GM21737 (cell line): ENCODE results near the gene MUSTN1.

Experiments
- ATAC-seq: cut with Tn5 transposase; IDR thresholded peaks from one replicate; pipeline ENCODE4 v1.9.1; 2021; ENCODE audit warnings: mild to moderate bottlenecking, moderate library complexity; ENCODE audit not compliant: unreplicated experiment

MUSTN1 gene

GRCh38 chr3:52854013-52854412 lies 19.2 kb upstream of the MUSTN1 start:
- ATAC-seq, result no peak

- ATAC-seq, result no peak
Measured at GRCh38 chr3:52852419-52852818, 17.6 kb upstream of the MUSTN1 start.

- no peak for ATAC-seq
Measured at GRCh38 chr3:52851348-52851747, 16.5 kb upstream of the MUSTN1 start.

GRCh38 chr3:52849656-52850055 lies 14.8 kb upstream of the MUSTN1 start:
- ATAC-seq, result no peak

GRCh38 chr3:52848617-52849016 lies 13.8 kb upstream of the MUSTN1 start:
- no peak for ATAC-seq

- no peak for ATAC-seq
Measured at GRCh38 chr3:52847726-52848125, 12.9 kb upstream of the MUSTN1 start.

GRCh38 chr3:52847241-52847640 lies 12.4 kb upstream of the MUSTN1 start:
- ATAC-seq, result no peak

- ATAC-seq, result no peak
Measured at GRCh38 chr3:52846432-52846965, 11.7 kb upstream of the MUSTN1 start.

GRCh38 chr3:52845691-52846431 lies 11.0 kb upstream of the MUSTN1 start:
- ATAC-seq, result no peak

GRCh38 chr3:52845157-52845556 lies 10.3 kb upstream of the MUSTN1 start:
- ATAC-seq, result no peak

GRCh38 chr3:52844290-52844975 lies 9.6 kb upstream of the MUSTN1 start:
- ATAC-seq, result no peak

- ATAC-seq, result no peak
Measured at GRCh38 chr3:52843881-52844280, 9.1 kb upstream of the MUSTN1 start.

- no peak for ATAC-seq
Measured at GRCh38 chr3:52843108-52843865, 8.5 kb upstream of the MUSTN1 start.

- ATAC-seq, result no peak
Measured at GRCh38 chr3:52842424-52842823, 7.6 kb upstream of the MUSTN1 start.

GRCh38 chr3:52841981-52842340 lies 7.1 kb upstream of the MUSTN1 start:
- no peak for ATAC-seq

GRCh38 chr3:52841211-52841980 lies 6.6 kb upstream of the MUSTN1 start:
- ATAC-seq, result no peak

GRCh38 chr3:52839892-52840545 lies 5.2 kb upstream of the MUSTN1 start:
- ATAC-seq, result no peak

- no peak for ATAC-seq
Measured at GRCh38 chr3:52839268-52839575, 4.4 kb upstream of the MUSTN1 start.

GRCh38 chr3:52838561-52839267 lies 3.9 kb upstream of the MUSTN1 start:
- no peak for ATAC-seq

GRCh38 chr3:52836986-52837385 lies 2.2 kb upstream of the MUSTN1 start:
- no peak for ATAC-seq
